Stomach (tissue), 9 donors: Measurements from ENCODE around the gene SEMA7A. TPM values are rescaled to one million over a fixed set of nuclear protein-coding genes. Genes with fewer than 3 reads are reported as not detected.

Source experiments
- DNase-seq, 2 donors: peaks; one replicate each; pipeline versions ENCODE4 v3.0.0 to v3.0.0-alpha.2; 2013 to 2019
- H3K27ac ChIP-seq, 5 donors: fragments of 200-600 bp in 4 of 5; sonication (generic) in 4 of 5; one replicate each; pipeline ENCODE4 v1.5.1; 2013 to 2019; ENCODE audit warnings: mild to moderate bottlenecking in 1 of 5, moderate library complexity in 1 of 5
- H3K27me3 ChIP-seq, 3 donors: fragments of 200-600 bp; sonication (generic); one replicate each; pipeline ENCODE4 v1.5.1; 2017 to 2019; ENCODE audit warnings: mixed run types in 1 of 3
- H3K36me3 ChIP-seq, 4 donors: fragments of 200-600 bp; sonication (generic); 1 replicate in 3 of 4; 2 replicates in 1 of 4; pipeline ENCODE4 v1.5.1; 2016 to 2019
- H3K4me1 ChIP-seq, 4 donors: fragments of 200-600 bp; sonication (generic); one replicate each; pipeline ENCODE4 v1.5.1; 2016 to 2019
- H3K4me3 ChIP-seq, 4 donors: fragments of 200-600 bp; sonication (generic) in 3 of 4; one replicate each; pipeline ENCODE4 v1.5.1; 2016 to 2019; ENCODE audit warnings: mild to moderate bottlenecking in 1 of 4
- H3K9me3 ChIP-seq, 4 donors: fragments of 200-600 bp; sonication (generic); one replicate each; pipeline ENCODE4 v1.5.1; 2016 to 2019
- CTCF ChIP-seq, 7 experiments: fragments of 450-650 bp in 4 of 7; fragments of 200-600 bp in 3 of 7; sonication (generic) in 3 of 7; IDR thresholded peaks; one replicate each; pipeline ENCODE4 v1.5.1; 2016 to 2019; ENCODE audit warnings: antibody characterized with exemption in 7 of 7, control low read depth in 2 of 7, mild to moderate bottlenecking in 1 of 7
- EP300 ChIP-seq: sonication (generic); formaldehyde crosslinking; IDR thresholded peaks from one replicate; pipeline ENCODE4 v1.6.1; 2017; ENCODE audit warnings: antibody characterized with exemption
- POLR2A ChIP-seq, 4 donors: fragments of 450-650 bp; IDR thresholded peaks; one replicate each; pipeline ENCODE4 v1.6.1; 2016; ENCODE audit warnings: antibody characterized with exemption in 4 of 4, control low read depth in 2 of 4, mild to moderate bottlenecking in 1 of 4, moderate library complexity in 1 of 4
- POLR2AphosphoS5 ChIP-seq, 3 donors: sonication (generic); formaldehyde crosslinking; IDR thresholded peaks; one replicate each; pipeline ENCODE4 v1.6.1; 2016; ENCODE audit warnings: antibody characterized with exemption in 3 of 3
- WGBS, 5 donors: extraction: QIAGEN DNeasy Blood & Tissue Kit in 3 of 5; methylation state at CpG; one replicate each; pipeline versions ENCODE4 v1.1.5 to v1.1.7; 2013 to 2018; 5-methylcytosine and 5-hydroxymethylcytosine counted together
- intact Hi-C: fragments of 100-400 bp; cut with DNase I; formaldehyde crosslinking; loops from one replicate; pipeline ENCODE4 v1.15.1; 2023; ENCODE audit warnings: low total_unique reads
- polyA plus RNA-seq, 3 donors: library from polyadenylated mRNA; stranded (reverse); fragments of 200-250 nt; gene quantifications; one replicate each; pipeline ENCODE4 v1.2.3, GENCODE V29; 2013
- total RNA-seq, 5 donors: library from RNA; depleted of rRNA; stranded (reverse); fragments of >200 nt; gene quantifications; one replicate each; pipeline versions ENCODE4 v1.1.0 to v1.2.3, GENCODE V29; 2014 to 2016
- donor health status: healthy with polysubstance abuse.
- donor health status: Bipolar disorder and iron deficiency.
- donor health status: healthy.

SEMA7A gene
- total and polyA plus RNA-seq, 8 donors = 0.31 to 3.5 (median 2.1) TPM; not detected in 2

GRCh38 chr15:74428970-74429780 is 4.6 kb downstream of the SEMA7A start:
- no peaks in the 10 kb centered on the region for H3K36me3 ChIP-seq
- H3K9me3 ChIP-seq = no peaks in the 10 kb centered on the region
- peaks cover 0 to 46% (median 15%) of the 10 kb centered on the region in 3 donors for H3K27me3 ChIP-seq
- peak overlapping the region in 1 of 5 donors; percentile 18 for H3K27ac ChIP-seq
- peaks cover 14 to 29% (median 18%) of the 10 kb centered on the region in 4 donors for H3K4me1 ChIP-seq
- intact Hi-C loops = no loop called here
- H3K4me3 ChIP-seq = no peak overlapping the region
- 82 to 90% (median 88%) methylated on average over 13 to 14 of the region's 14 CpGs for WGBS, 5 donors
- TF ChIP-seq CTCF (IDR thresholded peaks at IDR 0.05) = no peak
- no peak for TF ChIP-seq POLR2AphosphoS5 (IDR thresholded peaks at IDR 0.05)
- no peak for TF ChIP-seq POLR2A (IDR thresholded peaks at IDR 0.05)
- TF ChIP-seq EP300 = no peak
- DNase-seq = no peak

- peaks cover 0 to 44% (median 14%) of the 10 kb centered on the region in 3 donors for H3K27me3 ChIP-seq
- H3K9me3 ChIP-seq = no peaks in the 10 kb centered on the region
- WGBS, 5 donors = 85 to 96% (median 91%) methylated on average over 5 of the region's 5 CpGs
- no peak overlapping the region for H3K4me3 ChIP-seq
- H3K4me1 ChIP-seq = peaks cover 10 to 29% (median 12%) of the 10 kb centered on the region in 4 donors
- no peaks in the 10 kb centered on the region for H3K36me3 ChIP-seq
- TF ChIP-seq CTCF (IDR thresholded peaks at IDR 0.05) (no peak), POLR2A (IDR thresholded peaks at IDR 0.05) (no peak), EP300 (no peak), POLR2AphosphoS5 (IDR thresholded peaks at IDR 0.05) (no peak)
- intact Hi-C loops = no loop called here
- no peak for DNase-seq
- H3K27ac ChIP-seq = peak overlapping the region in 1 of 5 donors; percentile 18
Observed at GRCh38 chr15:74428442-74428787, 5.3 kb downstream of the SEMA7A start.

GRCh38 chr15:74427607-74428441 is 5.9 kb downstream of the SEMA7A start:
- intact Hi-C loops = no loop called here
- Histone ChIP-seq H3K36me3 (no peaks in the 10 kb centered on the region), H3K4me3 (no peak overlapping the region), H3K27ac (no peak overlapping the region), H3K9me3 (no peaks in the 10 kb centered on the region), H3K4me1 (peaks cover 4 to 23% (median 6%) of the 10 kb centered on the region in 4 donors), H3K27me3 (peaks cover 0 to 38% (median 8%) of the 10 kb centered on the region in 3 donors)
- 78 to 86% (median 81%) methylated on average over 8 to 9 of the region's 9 CpGs for WGBS, 5 donors
- no peak for DNase-seq
- TF ChIP-seq POLR2AphosphoS5 (IDR thresholded peaks at IDR 0.05) = no peak
- TF ChIP-seq POLR2A (IDR thresholded peaks at IDR 0.05) = no peak
- TF ChIP-seq EP300 = no peak
- TF ChIP-seq CTCF (IDR thresholded peaks at IDR 0.05) = no peak
